ENCODE measurements around the gene ACOXL. TPM values are rescaled to one million over a fixed set of nuclear protein-coding genes. Genes with fewer than 3 reads are reported as not detected.

Gene ACOXL
- total RNA-seq, 1 donor from 2014 or later, result not detected

DNA sequence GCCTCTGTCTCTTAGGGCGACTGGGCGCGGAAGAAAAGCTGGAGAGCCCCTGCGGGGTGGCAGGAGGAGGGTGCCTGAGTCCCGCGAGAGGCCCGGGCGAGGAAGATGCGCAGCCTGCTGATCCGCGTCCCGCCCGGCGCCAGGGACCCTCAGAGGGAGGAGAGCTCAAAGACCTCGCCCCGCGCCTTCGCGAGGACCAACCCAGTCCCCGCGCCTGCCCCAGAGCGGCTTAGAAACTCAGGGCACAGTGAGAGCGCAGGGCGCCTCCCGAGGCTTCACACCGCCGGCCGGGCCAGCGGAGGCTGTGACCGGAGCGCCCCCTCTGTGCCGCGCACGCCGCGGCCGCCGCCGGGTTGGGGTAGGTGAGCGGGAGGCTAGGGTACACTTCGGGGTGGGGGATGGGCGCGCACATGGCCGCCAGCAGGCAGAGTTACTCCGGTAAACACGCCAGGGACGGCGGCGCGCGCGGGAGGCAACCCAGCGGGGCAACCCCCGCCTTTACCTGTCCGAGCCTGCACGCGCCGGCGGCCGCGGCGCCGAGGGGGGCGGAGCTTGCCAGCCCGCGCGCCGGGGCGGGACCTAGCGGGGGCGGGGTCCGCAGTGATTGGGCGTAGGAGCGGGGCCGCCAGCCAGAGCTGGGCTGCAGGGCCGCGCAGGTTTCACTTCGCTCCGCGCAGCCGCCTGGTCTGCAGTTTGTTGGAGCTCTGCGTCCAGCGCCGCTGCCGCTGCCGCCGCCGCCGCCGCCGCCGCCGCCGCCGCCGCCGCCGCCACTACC lies 388.1 kb downstream of the ACOXL start, which contains the start of gene BCL2L11:
Gene BCL2L11, plus strand, starts transcription at position 662 of the 775 bp plus-strand sequence. CDS start 2,832 bp downstream, outside the sequence.
- no peak for DNase-seq (ENCODE audit: extremely low read depth, low read depth, low spot score)

DNA sequence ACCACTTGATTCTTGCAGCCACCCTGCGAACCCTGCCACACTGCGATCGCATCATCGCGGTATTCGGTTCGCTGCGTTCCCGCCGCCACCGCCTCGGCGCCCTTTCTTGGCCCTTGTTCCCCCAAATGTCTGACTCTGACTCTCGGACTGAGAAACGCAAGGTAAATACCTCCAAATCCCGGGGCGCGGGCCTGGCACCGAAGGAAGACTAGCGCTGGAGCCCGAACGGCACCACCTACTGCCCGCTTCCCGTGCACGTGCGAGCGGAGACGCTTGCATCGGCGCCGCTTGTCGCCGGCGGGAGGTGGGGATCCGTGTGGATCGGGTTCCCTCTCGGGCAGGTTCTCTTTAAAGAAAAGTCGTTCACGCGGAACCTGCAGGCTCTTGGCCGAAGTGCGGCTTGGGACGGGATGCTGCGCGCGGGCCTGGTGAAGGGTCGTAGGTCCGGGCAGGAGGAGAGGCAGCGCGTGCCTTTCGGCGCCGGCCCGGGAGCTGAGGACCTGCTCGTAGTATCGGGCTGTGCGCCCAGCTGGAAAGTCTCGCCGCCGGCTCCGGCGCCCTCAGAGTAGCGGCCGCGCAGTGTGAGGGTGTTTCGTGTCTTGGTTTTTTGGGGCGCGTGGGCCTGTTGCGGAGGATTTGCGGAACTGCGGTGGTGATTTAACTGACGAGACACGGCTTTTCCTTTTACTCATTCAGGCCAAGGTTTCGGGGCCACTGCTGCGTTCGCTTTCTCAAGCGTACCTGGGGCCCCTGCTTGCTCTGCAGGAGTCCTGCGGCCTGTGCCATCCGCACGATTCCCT lies 388.9 kb downstream of the ACOXL start:
- DNase-seq (ENCODE audit: extremely low read depth, low read depth, low spot score), result no peak

DNA sequence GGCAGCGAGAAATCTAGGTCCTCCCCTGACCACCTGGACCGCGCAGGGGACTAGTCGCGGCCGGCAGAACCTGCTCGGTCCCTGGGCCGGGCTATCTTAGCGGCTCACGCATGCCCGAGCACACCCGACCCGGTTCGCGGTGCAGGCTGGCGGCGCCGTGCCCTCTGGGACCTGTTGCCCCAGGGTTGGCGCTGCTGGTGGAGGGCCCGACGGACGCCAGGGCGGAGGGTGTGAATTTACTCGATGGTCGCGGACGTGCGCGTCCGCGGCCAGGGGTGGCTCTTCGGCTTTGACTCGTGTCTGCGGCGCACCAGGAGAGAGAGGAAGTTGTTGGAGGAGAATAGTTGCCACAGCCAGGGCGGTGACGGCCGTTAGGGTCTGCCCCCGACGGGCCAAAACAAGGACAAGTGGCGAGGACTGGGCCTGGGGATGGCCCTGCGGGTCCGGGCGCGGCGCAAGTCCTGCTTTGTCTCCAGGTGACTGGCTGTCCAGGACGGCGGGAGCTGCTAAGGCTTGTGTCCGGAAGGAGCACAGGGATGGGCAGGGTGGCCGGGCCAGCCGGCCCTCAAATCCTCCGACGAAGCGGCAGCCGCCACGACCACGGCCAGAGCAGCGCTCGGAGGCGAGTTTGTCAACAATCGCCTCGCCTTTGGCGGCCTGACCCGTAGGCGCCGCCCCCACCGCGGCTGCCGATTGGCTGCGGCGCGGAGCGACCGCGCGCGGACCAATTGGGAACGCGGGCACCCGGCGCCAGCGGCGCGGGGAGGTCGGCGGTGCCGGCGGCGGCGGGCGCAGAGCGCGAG lies 389.7 kb downstream of the ACOXL start:
- no peak for DNase-seq (ENCODE audit: extremely low read depth, low read depth, low spot score)

DNA sequence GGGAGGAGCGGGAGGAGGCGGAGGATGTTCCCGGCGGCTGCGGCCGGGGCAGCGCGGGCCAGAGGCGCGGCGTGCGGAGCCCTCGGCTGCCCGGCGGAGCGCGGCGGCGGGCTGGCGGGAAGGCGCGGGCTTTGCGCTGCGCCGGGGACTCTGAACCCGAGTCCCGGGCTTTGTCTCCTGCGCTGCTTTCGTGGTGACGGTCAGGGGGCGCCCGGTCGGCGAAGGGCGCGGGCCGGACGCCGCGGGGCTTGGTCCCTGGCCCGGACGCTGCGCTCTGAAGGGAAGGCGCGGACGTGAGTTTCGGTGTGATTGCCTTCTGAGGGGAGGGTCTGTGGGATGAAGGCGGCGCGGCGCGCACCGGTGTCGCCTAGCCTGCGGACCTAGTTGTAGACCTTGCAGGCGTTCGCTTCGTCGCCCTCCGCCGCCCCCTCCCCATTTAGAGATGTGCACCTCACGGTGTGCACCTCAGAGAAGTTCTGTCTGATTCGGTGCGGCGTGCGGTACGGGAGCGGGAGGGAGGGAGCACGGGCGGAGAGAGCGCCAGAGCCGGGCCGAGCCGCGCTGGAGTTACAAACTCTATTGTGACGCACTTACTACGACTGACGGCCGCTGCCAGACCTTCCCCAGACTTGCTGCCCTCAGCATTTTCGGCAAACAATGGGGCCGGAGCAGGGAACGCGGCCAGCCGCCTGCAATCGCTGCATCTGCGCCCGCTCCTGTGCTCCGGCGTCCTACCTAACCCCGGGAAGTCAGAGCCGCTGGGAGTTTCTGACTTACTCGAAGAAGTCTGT lies 390.5 kb downstream of the ACOXL start:
- no peak for DNase-seq (ENCODE audit: extremely low read depth, low read depth, low spot score)

DNA sequence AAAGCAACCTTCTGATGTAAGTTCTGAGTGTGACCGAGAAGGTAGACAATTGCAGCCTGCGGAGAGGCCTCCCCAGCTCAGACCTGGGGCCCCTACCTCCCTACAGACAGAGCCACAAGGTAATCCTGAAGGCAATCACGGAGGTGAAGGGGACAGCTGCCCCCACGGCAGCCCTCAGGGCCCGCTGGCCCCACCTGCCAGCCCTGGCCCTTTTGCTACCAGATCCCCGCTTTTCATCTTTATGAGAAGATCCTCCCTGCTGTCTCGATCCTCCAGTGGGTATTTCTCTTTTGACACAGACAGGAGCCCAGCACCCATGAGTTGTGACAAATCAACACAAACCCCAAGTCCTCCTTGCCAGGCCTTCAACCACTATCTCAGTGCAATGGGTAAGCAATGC lies 391.4 kb downstream of the ACOXL start:
- no peak for DNase-seq (ENCODE audit: extremely low read depth, low read depth, low spot score)

DNA sequence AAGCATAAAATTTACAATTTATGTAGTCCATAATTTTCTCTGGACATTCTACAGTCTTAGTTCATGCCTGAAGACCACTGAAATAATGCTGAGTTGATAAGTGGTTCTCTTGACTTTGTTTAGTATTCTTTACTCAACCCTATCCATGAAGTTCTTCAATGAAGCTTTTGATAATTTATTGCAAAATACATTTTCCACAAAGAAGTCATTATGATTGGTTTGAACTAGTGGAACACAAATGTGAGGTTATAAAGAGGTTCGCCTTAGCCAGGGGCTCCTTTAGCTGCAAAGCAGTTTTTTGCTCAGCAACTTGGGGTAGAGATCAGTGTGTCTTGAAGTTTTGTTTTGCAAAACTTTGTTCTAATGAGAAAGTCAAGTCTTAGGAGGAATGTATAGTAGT lies 394.2 kb downstream of the ACOXL start:
- DNase-seq (ENCODE audit: extremely low read depth, low read depth, low spot score), result no peak

DNA sequence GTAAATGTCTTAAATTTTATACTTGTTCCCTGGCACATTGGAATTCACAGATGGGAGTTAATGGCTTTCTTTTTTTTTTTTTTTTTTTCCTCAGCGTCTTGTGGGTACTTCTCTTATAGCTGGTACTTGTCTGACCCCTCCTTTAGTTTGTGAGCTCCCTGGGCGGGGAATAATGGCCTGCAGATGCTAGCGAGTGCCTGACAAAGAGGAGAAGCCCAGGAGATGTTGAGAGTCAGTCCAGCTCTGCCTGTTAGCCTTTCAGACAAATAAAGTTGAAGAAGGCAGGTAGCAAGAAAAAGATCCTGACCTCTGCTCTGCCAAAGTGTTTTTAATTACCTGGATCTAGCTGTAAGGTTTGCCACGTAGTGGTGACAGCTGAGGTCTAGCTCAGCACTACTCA lies 395.0 kb downstream of the ACOXL start:
- no peak for DNase-seq (ENCODE audit: extremely low read depth, low read depth, low spot score)

DNA sequence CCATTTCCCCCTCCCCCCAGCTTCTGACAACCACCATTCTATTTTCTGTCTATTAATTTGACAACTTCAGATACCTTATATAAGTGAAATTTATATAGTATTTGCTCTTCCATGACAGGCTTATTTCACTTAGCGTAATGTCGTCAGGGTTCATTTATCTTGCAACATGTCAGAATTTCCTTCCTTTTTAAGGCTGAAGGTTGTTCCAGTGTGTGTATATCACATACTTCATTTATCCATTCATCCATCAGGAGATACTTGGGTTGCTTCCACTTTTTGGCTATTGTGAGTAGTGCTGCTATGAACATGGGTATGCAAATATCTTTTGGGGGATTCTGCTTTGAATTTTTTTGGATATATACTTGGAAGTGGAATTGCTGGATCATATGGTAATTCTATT lies 395.7 kb downstream of the ACOXL start:
- DNase-seq (ENCODE audit: extremely low read depth, low read depth, low spot score), result no peak

DNA sequence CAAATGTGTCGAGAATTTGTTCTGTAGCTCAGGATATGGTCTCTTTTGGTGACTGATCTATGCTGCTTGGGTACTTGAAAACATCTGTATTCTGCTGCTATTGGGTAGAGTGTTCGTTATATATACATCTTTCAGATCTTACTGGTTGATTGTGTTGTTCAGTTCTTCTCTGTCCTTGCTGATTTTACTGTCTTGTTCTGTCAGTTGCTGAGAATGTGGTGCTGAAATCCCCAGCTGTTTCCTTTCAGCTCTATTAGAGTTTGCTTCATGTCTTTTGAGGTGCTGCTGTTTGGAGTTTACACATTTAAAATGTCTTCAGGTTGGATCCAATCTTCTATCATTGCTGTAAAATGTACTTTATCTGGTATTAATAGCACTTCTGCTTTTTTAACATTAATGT lies 401.2 kb downstream of the ACOXL start:
- no peak for DNase-seq (ENCODE audit: extremely low read depth, low read depth, low spot score)

DNA sequence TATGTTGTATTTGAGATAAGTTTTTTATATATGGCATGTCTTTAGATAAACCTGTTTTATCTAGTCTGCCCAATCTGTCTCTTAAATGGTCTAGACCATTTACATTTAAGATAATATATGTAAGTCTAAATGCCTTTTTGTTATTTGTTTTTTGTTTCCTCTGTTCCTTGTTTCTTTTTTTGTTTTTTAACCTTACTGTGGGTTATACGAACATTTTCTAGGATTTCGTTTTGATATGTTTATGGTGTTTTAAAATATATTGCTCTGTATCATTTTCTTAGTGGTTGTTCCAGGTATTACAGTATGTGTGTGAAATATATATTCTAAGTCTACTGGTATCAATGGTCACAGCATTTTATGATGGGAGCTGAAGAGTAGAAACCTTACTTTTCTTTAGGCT lies 401.7 kb downstream of the ACOXL start:
- no peak for DNase-seq (ENCODE audit: extremely low read depth, low read depth, low spot score)

DNA sequence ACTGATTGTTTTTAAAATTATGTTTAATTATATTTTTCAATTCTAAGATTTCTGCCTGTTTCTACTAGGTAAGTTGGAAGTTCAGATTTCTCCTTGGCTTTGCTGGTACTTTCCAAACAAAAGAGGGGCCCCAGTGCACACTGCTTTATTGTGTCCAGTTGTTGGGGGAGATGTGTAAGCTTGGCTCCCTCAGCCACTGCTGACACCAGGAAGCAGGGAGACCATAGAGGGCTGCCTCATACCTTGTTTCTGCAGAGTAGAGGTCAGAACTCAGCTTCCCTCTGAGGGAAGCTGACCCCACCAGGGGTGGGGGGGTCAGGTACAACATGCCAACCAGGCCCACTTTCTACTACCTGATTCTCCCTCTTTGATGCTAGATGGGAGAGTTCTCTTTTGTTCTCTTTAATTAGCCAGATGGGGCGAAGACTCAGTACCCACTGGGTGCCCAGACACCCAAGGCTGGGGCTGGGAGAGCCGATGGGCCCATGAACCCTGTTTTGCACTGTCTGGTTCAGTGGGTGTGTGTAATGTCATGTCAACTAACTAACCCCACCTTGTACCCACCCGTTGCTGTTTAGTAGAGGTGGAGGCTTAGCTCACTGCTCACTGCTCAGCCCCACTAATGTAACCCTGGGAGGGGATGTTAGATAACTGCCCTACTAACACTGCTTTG lies 403.0 kb downstream of the ACOXL start:
- DNase-seq (ENCODE audit: extremely low read depth, low read depth, low spot score), result no peak

DNA sequence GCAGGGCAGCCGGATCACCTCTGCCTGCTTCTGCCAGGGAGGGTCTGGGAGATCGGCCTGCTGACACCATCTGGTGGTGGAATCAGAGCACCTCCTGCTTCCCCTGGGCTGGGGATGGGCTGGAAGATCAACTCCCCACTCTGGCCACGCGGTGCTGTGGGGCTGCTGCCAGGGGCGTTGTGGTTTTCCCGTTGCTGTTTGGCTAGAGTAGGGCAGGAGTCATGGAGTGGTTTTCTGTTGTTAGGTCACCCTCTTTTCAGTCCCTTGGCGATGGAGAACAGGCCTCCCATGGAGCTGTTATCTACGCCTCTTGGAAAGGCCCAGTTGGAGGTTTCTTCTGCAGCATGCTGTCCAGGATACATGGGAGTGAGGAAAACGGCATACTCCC lies 403.5 kb downstream of the ACOXL start:
- no peak for DNase-seq (ENCODE audit: extremely low read depth, low read depth, low spot score)

DNA sequence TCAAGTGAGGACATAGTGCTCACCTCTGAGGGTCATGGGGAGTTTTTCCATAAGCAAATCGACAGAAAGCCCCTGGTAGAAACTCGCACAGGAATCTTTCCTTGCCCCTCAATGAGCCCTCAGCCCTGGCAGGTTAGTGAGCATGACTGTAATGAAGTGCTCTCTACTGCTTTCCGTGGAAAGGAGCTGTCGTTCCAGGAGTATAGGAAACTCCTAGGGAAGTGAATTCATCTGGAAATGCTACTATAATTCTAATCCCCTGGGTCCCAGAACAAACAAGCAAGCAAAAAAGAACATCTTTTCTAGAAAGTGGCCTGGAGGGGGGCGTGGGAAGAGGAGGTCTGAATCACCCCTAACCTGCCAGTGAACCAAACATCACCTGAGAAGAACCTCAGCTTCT lies 406.5 kb downstream of the ACOXL start:
- no peak for DNase-seq (ENCODE audit: extremely low read depth, low read depth, low spot score)

DNA sequence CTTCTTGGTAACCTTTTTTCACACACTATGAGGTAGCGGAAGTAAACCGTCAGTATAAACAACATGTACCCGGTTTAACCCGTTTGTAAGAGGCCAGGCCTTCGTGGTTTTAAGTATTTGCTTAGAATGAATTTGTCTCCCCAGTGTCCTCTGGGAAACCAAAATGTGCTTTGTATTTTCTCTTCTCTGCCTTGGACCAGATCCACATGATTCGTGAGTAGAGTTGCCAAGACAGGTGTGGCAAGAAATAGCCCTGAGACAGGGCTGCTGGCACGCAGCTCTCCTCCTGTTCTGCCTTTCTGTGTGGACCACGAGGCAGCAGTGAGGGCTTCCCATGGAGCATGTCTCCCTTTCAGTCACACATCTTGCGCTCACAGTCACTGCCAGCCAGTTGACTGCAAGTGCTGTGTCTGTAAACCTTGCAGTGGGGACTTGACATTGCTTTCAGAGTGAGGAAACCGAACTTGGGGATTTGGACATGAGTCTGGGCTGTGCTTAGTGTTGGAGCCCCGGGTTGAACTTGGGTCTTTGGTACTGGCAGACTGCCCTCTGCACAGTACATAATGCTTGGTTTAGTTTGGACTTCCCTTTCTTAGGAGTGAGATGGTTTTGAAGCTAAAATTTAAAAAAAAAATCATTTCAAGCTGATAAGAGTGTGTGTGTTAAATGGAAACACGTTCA lies 407.4 kb downstream of the ACOXL start:
- DNase-seq (ENCODE audit: extremely low read depth, low read depth, low spot score), result no peak

DNA sequence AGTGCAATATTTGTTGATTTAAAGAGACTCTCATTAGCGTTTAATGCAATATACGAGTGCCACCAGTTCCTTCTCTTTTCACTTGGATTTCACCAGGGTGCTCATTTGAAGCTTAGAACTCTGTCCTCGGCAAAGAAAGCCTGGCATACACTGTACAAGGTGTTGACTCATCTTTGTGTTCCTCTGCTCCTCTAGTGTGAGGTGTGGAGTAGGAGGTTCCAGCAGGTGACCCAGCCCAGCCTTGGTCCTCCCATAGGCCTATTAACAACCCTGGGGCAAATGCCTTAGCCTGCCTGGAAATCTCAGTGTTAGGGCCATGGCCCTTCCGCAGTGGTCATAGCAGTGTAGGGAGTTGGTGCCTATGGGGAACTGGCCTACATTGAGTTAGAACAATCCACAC lies 408.4 kb downstream of the ACOXL start:
- DNase-seq (ENCODE audit: extremely low read depth, low read depth, low spot score), result no peak

DNA sequence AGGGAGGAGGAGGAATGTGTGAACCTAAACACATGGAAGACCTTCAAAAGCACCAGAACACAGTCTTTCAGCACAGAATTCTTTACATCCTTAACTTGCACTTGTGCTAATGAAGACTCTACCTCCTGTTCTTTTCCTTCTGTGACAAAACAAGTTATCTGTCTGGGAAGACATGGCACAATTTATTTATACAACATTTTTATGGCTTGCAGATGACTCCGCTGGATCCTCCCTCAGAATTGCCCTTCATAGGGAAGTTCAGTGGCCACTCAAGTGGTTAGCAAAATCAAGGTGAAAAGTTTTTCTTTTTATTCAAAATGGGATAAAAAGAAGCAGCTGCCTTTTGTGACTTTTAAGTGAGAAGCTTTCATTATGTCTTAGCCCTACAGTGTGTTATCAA lies 409.7 kb downstream of the ACOXL start:
- no peak for DNase-seq (ENCODE audit: extremely low read depth, low read depth, low spot score)

DNA sequence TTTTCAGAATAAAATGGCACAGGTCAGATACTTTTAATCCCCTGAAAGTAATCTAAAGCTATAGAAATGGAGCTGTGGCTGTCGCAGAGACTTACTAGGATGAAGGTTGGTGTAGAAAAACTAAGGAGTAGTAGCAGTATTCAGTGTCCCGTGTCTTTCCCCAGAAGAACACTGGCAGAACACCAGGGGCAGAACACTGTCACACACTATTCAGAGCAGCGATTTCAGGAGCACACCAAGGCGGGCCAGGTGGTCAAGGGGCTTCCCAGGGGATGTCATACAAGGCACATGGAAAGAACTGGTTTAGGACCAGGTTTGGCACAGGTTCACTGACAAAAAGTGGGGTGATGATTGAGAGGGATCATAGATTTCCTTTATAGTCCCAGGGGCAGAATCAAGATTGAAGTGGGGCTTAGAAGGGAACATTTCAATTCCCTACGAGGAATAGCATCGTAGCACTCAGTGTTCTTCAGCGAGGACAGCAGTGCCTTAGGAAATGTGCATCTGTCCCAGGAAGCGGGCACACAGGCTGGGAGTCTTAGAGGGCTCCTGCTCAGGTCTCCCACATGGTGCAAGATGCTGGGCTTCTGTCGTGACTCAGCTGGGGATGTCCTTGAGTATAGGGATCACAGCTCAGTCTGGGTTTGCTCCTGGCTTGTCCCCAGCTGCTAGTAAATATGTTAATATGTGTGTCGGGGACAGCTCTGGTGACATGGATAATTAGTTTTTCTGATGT lies 410.9 kb downstream of the ACOXL start:
- no peak for DNase-seq (ENCODE audit: extremely low read depth, low read depth, low spot score)

DNA sequence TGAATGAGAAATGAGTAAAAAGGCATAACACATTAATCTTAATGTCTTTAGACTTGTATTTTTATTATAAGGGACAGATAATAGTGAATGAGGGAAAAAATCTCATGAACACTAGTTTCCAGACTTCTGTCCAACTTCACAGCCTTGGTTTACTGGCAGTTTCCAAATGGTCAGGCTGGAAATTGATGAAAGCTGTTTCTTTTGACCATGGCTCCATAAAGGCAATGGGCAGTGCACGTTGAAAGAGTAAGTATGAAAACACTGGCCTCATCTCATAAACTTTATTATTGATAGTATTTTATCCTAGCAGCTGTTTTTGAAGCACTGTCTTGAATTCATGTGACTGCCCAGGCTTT lies 411.4 kb downstream of the ACOXL start:
- no peak for DNase-seq (ENCODE audit: extremely low read depth, low read depth, low spot score)

Measured in glomerular endothelial cell (primary cell).